Hematopoietic multipotent progenitor cell (in vitro differentiated cells): ENCODE data around the gene EHMT1. TPM values are rescaled to one million over a fixed set of nuclear protein-coding genes. Genes with fewer than 3 reads are reported as not detected.

Source experiments
- DNase-seq, 3 donors: peaks; one replicate each; pipeline ENCODE4 v3.0.0-alpha.2; 2011 to 2015; ENCODE audit warnings: low read depth in 2 of 3, low spot score in 2 of 3
- total RNA-seq: library from RNA; depleted of rRNA; stranded (reverse); fragments of >200 nt; gene quantifications from one replicate; pipeline ENCODE4 v1.2.3, GENCODE V29; 2012

EHMT1 gene
- total RNA-seq, 1 donor, result 119 TPM

GRCh38 chr9:137755261-137755927 is 136.6 kb downstream of the EHMT1 start:
- DNase-seq, result no peak

- no peak for DNase-seq
Observed at GRCh38 chr9:137756045-137756744, 137.4 kb downstream of the EHMT1 start.

GRCh38 chr9:137757139-137757538 is 138.3 kb downstream of the EHMT1 start:
- no peak for DNase-seq

DNA sequence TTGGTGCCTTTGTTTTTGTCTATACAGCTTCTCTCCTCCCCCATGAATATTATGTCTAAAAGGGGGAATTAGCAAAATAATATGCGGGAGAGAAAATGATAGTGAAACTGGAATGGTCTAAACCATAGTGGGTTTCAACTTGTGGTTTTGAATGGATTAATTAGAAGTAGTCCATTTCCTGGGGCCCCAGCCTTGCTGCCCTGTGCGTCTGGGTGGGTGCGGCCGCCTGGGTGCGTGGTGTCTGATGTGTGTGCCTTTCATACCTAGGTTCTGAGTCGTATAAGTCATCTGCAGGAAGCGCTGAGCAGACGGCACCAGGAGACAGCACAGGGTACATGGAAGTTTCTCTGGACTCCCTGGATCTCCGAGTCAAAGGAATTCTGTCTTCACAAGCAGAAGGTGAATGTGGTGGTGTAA is 138.8 kb downstream of the EHMT1 start:
- no peak for DNase-seq

GRCh38 chr9:137758067-137758466 is 139.3 kb downstream of the EHMT1 start:
- no peak for DNase-seq

DNA sequence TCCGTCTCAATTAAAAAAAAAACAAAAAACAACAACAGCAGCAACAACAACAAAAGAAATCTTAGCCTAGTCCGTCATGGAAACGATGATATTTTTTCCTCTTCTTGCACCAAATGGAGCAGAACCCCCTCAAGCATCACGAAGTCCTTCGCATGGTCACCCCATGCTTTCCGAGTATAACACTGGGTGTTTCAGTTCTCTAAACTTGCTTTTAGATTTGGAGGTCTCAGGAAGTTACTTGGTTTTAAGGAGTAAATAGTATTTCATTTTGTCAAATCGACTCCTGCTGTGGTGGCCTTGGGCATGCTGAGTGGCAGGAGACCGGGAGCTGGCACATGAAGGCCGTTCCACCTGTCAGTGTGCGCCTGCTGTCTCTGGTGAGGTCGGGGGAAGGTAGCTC is 140.3 kb downstream of the EHMT1 start:
- no peak for DNase-seq

GRCh38 chr9:137759649-137760321 is 141.0 kb downstream of the EHMT1 start:
- DNase-seq, result no peak

GRCh38 chr9:137760426-137760825 is 141.6 kb downstream of the EHMT1 start:
- DNase-seq, result no peak

- no peak for DNase-seq
Observed at GRCh38 chr9:137761032-137761431, 142.2 kb downstream of the EHMT1 start.

GRCh38 chr9:137761793-137762192 is 143.0 kb downstream of the EHMT1 start:
- no peak for DNase-seq

- no peak for DNase-seq
Observed at GRCh38 chr9:137762414-137763061, 143.7 kb downstream of the EHMT1 start.

DNA sequence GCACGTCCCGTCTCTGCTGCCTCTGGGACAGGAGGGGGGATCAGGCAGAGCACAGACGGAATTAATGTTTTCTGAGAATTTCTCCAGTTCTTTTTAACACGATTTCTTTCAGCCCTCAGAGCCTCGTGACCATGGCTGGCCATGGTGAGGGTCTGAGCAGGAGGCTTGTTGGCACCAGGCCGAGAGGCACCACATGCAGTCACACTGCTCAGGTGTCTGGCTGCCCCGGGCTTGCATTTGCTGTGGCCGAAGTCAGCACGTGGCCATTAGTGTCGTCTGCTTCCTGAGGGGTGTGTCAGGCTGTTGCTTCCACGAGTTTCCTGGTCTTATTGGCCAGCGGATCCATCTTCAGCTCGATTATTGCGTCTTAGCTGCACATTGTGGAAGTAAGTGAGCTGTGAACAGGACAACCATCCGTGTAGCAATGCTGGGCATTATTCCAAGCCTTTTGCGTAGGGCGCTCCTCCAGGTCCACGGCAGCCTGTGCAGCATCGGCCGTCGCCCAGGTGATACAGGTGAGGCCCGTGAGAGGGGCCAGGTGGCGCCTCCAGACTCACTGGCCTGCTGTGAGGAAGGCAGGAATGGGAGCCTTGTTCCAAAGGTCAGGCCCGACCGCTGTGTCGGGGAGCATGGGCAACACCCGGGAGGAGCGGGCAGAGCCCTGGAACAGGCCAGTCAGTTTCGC is 144.6 kb downstream of the EHMT1 start:
- DNase-seq, result no peak

- DNase-seq, result no peak
Observed at GRCh38 chr9:137764171-137764671, 145.4 kb downstream of the EHMT1 start.

GRCh38 chr9:137764981-137765380 is 146.2 kb downstream of the EHMT1 start:
- no peak for DNase-seq

DNA sequence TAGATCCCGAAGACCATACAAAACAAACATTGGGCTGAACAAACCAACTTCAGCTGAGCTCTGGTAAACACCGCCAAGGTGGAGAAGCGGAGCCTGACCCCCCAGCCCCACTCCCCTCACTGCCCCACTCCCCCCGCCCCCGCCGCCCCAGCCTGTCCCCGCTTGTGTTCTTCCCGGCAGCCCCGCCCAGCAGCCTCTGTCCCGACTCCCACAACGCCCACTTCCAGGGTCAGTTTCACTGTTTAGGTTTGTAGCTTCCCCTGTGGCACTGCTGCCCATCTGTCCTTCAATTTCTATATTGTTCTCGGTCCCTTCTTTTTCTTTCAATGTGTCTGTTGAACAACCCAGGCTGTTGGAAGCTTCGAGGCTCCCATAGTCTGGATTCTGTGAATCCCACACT is 146.7 kb downstream of the EHMT1 start:
- DNase-seq, result no peak

DNA sequence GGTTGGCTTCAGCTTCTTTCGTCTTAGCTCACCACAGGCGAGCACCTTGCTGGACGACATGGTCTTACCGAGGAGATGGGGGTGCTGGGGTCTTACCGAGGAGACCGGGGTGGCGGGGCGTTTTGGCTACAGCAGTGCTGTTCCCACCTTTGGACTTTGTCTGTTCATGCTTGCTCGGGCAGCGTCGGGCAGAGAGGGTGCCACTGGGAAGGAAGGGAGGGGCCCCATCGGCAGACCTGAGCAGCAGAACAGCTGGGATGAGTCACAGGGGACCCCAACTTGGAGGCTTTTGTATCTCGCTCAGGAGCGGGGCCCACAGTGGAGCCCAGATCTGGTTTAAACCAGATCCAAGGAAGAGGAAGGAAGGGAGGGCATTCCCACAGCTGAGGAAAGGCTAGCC is 152.8 kb downstream of the EHMT1 start:
- DNase-seq, result no peak

GRCh38 chr9:137772281-137772873 is 153.6 kb downstream of the EHMT1 start:
- DNase-seq, result no peak

DNA sequence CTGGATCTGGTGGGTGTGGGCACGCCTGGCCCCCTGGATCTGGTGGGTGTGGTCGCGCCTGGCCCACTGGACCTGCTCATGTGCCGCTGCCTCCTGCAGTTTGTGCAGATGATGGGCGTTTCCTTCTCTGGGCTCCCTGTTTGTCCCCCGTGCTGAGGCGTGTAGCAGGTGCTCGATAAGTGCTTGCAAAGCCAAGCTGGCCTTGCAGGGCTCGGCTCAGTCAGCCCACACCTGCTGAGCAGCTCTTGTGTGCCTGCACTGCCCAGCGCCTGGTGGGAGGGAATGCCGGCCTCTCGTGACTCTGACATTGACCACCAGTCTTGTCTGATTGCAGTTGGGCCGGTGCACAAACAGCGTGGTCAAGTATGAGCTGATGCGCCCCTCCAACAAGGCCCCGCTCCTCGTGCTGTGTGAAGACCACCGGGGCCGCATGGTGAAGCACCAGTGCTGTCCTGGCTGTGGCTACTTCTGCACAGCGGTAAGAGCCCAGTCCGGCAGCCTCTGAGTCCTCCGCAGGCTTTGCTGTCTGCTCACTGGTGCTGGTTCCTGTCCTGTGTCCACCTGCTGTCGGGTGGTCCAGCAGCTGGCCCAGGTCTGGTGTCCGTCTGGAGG is 156.1 kb downstream of the EHMT1 start:
- DNase-seq, result no peak

DNA sequence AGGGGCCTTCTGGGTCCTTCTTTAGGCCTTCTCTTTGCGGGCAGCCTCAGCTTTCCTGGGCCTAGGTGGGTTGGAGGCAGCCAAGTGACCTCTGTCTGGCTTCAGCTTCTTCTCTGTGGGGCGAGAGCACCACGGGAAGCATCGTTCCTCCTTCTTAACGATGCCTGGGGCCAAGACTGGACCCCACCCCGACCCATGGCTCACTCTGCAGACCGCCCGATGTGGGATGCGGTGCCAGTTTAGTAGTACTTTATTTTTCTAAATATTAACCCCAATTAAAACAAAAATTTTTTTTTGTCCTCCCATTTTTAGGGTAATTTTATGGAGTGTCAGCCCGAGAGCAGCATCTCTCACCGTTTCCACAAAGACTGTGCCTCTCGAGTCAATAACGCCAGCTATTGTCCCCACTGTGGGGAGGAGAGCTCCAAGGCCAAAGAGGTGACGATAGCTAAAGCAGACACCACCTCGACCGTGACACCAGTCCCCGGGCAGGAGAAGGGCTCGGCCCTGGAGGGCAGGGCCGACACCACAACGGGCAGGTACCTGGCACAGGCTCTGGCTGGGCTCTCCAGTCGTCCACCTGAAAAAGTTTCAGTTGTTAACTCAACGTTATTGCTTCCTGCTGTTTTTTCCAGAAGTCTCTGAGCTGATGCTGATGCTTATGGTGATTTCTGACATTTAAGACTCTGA is 157.6 kb downstream of the EHMT1 start:
- DNase-seq, result no peak
